IPS DF 19.7 (cell line): ENCODE measurements around the gene KLHL18.
"Not testable (repeated sequence)": the region's sequence is repeated elsewhere in the genome, so short reads cannot be mapped to it uniquely, and the experiment has no call there.

Source experiments
- DNase-seq: peaks from one replicate; pipeline ENCODE4 v3.0.0-alpha.2; 2013; ENCODE audit warnings: low read depth, low spot score

KLHL18 gene

DNA sequence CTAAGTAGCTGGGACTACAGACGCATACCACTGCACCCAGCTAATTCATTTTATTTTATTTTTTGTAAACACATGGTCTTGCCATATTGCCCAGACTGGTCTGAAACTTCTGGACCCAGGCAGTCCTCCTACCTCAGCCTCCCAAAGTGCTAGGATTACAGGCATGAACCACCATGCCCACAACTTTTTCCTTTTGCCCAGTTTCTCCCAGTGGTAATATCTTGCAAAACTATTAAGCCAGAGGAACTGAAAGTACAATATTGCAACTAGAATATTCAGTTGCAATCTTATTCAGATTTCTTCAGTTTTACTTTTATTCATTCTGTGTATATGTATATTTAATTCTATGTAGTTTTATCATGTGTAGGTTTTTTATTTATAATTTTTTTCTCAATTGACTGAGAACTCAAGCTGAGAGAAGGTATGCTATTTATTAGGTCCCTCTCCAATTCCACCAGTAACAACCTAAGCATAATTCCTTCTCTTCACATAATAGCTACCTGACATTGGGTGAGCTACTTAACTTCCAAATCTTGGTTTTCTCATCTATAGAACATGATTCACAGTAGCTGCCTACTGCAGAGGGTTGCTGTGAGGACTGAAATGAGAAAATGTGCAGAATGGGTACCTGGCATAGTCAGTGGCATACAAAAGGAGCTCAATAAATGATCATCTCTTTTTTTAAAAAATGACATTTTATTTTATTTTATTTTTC lies 30.8 kb downstream of the KLHL18 start:
- DNase-seq: no peak

- DNase-seq: no peak
These were observed 31.5 kb downstream of the KLHL18 start for GRCh38 chr3:47314056-47314764.

DNA sequence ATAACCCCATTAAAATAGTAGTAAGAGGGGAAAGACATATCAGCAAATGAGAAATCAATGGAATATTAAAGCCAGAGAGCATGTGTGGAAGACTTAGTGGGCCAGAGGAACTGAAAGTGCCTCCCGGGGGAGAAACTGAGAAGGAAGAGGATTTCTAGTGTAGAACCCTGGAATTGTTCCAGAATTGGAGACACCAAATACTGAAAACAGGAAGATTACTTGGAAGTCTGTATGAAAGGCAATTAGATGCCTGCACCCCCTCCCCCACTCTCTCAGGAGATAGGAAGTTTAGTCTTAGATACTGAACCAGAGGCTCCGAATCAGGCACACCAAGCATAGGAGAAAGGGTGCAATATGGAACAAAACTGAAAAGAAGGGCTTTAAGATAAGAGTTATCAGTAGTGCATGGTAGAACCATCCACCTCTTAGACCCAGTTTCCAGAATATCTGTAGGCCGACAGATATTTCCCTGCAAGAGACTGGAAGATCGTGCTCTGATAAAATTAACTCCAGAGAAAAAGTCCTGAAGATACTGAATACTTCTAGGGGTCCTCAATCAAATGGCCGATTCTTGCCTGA lies 32.4 kb downstream of the KLHL18 start:
- DNase-seq: no peak

DNA sequence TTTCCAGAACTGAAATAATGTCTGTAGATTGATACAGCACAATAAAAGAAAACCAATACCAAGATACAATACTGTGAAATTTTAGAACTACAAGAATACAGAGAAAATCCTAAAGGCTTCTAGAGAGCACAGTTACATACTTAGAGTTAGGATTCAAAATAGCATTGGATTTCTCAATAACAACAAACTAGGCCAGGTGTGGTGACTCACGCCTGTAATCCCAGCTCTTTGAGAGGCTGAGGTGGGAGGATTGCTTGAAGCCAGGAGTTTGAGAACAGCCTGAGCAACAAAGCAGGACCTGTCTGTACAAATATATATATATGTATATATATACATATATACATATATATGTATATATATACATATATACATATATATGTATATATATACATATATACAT lies 33.4 kb downstream of the KLHL18 start:
- not testable (repeated sequence) for DNase-seq

DNA sequence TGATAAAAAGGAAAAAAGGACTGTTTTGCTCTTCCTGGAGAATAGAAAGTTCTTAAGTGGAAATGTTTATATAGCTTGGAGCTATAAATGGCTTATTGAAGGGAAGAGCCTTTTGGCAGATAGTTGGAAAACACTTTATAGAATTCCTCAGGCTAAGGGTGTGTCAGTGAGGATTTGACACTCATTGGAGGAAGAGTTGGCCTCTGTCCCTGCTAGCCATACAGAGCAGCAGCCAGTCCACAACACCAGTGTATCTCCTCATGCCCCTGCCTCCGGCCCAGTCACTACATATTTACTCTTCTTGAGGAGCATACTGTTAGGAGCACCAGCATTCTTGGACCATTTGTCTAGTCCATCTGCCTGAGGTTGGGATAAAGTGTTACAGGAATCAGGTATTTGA lies 36.2 kb downstream of the KLHL18 start:
- DNase-seq: no peak

GRCh38 chr3:47319956-47320355 lies 37.2 kb downstream of the KLHL18 start:
- no peak for DNase-seq

GRCh38 chr3:47323431-47324277 lies 40.9 kb downstream of the KLHL18 start:
- DNase-seq: no peak

DNA sequence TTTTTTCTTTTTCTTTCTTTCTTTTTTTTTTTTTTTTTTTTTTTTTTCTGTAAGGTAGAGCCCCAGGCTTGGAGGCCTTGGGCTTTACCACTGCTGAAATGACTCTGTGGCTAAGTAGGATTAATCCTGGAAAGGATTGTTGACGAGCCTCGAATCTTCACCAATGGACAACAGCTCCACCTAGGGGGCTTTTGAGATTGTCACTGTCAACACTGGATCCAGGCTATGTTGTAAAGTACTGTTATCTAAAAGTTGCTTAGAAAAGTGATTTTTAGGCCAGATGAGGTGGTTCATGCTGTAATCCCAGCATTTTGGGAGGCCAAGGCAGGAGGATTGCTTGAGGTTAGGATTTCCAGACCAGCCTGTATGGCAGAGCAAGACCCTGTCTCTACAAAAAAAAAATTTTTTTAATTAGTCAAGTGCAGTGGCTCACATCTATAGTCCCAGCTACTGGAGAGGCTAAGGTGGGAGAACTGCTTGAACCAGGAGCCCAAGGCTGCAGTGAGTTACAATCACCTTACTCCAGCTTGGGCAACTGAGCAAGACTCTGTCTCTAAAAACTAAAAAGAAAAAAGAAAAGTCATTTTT lies 41.6 kb downstream of the KLHL18 start:
- peak; percentile 28 for DNase-seq

GRCh38 chr3:47333907-47334306 lies 51.2 kb downstream of the KLHL18 start:
- no peak for DNase-seq

DNA sequence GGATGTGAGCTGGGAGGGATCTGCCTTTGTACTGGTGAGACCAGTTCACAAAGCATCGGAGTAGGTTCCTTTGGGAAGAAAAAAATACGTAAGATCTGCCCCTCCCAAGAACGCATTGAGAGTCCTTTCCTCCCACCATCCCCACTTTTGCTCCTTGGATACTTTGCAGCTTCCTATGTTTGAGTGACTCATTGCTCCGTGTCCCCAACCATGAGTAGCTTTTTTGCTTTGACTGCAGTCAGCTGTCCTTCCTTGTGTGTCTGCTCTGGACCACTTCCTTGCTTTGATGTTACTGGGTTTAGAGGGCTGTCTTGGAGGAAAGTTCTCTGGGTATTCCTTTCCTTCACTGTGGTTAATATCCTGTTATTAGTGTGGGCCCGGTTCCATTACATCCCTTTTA lies 54.9 kb downstream of the KLHL18 start:
- DNase-seq: no peak

DNA sequence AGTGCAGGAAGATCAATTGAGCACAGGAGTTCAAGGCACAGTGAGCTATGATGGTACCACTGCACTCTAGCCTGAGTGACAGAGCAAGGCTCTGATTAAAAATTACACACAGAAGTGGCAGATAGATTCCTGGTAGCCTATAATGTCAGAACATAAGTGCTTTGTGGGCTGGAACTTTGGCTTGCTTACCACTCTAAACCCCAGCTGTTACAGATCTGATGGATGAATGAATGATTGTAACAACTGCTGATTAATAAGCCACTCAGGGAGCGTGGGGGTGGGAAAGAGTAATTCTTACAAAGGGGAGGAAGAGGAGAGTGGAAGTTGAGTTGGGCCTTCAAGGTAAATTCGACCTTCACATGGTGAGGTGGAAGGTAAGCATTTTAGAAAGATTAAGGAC lies 57.2 kb downstream of the KLHL18 start:
- DNase-seq: no peak

DNA sequence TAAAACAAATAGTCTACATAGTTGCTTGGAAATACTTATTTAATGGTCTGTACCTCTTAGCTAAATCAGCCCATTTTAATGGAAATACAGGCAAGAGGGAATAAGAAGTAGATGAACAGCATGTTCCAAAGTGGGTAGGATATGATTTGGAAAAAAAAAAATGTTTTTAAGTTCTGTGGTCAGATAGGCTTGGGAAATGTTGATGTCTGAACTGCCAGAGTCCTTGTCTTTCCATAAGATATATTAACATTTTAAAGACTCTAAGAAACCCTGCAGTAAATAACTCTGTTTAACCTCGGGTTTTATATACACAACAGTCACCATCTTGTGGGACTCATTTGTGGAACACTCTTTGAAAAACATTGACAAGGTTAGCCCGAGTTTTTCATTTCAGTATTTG lies 58.1 kb downstream of the KLHL18 start:
- DNase-seq: no peak

- DNase-seq: no peak
These were observed 59.4 kb downstream of the KLHL18 start for GRCh38 chr3:47342151-47342550.

DNA sequence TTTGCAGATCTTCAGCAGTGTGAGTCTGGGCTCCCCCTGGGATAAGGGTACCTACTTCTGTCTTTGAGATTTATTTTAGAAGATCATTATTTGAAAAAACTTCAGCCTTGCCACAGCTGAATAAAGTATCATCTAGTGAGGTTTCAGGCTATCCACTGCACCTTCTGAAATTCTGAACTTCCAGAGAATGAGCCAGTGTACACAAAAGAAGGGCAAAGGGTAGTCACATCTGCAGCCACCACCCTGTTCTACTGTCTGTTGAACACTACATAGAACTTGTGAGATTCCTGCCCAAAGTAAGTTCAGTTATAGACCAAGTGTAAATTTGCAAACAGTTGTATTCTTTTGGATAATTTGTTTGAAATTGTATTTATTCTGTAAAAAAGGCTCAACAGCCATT lies 60.1 kb downstream of the KLHL18 start:
- no peak for DNase-seq

- DNase-seq: no peak
These were observed 60.8 kb downstream of the KLHL18 start for GRCh38 chr3:47343471-47343971.

- DNase-seq: no peak
These were observed 62.2 kb downstream of the KLHL18 start for GRCh38 chr3:47344971-47345370.

DNA sequence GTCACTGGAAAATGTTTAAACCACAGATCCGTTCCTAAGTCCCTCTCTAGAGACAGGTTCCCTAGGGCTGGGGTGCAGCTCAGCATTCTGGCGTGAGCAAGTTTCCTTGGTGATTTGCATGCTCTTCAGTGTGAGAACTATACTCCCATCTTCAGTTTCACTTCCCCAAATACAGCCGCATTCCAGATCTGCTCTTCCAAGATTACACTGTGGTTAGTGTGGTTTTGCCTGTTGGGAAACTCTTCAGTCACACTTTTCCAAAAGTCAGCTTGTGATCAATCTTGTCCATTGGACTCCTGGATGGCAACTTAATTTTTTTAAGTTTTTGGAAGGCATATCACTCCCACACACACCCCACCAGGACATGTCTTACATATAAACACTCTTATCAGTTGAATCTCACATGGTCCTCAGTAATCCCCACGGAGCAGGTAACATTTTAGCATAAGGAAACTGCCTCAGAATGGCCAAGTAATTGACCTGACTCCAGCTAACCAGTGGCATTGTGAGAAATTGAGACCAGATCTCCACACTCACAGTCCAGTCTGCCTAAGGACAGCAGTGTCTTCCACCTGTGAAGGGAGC lies 64.6 kb downstream of the KLHL18 start:
- no peak for DNase-seq

DNA sequence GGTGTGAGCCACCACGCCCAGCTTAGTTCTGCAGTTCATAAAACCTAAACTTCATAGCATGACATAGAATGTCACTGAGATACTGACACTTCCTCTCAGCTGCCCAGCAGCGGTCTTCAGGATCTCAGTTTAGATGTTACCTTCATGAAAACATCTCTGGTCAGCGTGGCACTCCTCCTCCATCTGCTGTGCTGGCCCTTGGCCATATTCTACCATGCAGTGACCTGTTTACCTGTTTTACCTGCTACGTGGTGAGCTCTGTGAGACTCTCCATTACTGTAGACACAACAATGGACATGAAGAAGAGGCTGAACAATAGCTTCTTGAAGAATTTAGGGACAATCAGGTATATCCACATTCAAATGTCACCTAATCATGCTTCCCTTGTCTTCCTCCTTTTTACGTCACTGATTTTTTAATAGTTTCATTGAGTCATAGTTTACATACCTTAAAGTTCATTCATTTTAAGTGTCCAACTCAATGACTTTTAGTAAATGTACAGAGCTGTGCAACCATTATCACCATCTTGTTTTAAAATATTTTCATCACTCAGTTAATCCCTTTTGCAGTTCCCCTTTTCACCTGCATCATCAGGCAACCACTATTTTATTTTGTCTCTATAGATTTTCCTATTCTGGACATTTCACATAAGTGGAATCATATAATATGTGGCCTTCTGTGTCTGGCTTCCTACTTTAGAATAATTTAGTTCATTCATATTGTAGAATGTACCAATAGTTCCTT lies 65.8 kb downstream of the KLHL18 start:
- DNase-seq: no peak

GRCh38 chr3:47355010-47355409 lies 72.3 kb downstream of the KLHL18 start:
- no peak for DNase-seq

- no peak for DNase-seq
These were observed 73.5 kb downstream of the KLHL18 start for GRCh38 chr3:47356201-47356600.
